Gastroesophageal sphincter (tissue), 4 donors: Measurements from ENCODE around the gene DMBX1. TPM values are rescaled to one million over a fixed set of nuclear protein-coding genes. Genes with fewer than 3 reads are reported as not detected.

Experiments
- ATAC-seq: fragments of 150-250 bp; one replicate; pipeline ENCODE4 v1.9.1; 2016; ENCODE audit warnings: mild to moderate bottlenecking, moderate library complexity
- H3K27ac ChIP-seq, 4 donors: fragments of 200-600 bp; sonication (generic) in 3 of 4; 1 replicate in 3 of 4; 2 replicates in 1 of 4; pipeline ENCODE4 v1.5.1; 2016 to 2019
- H3K27me3 ChIP-seq: fragments of 200-600 bp; sonication (generic); one replicate; pipeline ENCODE4 v1.5.1; 2019
- H3K36me3 ChIP-seq, 2 donors: fragments of 200-600 bp; sonication (generic); one replicate each; pipeline ENCODE4 v1.5.1; 2019; ENCODE audit warnings: control low read depth in 1 of 2
- H3K4me1 ChIP-seq, 3 donors: fragments of 200-600 bp; sonication (generic); 1 replicate in 2 of 3; 2 replicates in 1 of 3; pipeline ENCODE4 v1.5.1; 2016 to 2019; ENCODE audit warnings: control low read depth in 2 of 3
- H3K4me3 ChIP-seq, 2 donors: fragments of 200-600 bp; sonication (generic); one replicate each; pipeline ENCODE4 v1.5.1; 2019; ENCODE audit warnings: mild to moderate bottlenecking in 1 of 2, moderate library complexity in 1 of 2
- H3K9me3 ChIP-seq, 3 donors: fragments of 200-600 bp; sonication (generic); one replicate each; pipeline ENCODE4 v1.5.1; 2017 to 2019; ENCODE audit warnings: control low read depth in 2 of 3
- EP300 ChIP-seq: sonication (generic); formaldehyde crosslinking; IDR thresholded peaks from one replicate; pipeline ENCODE4 v1.6.1; 2017; ENCODE audit warnings: antibody characterized with exemption, mild to moderate bottlenecking
- POLR2A ChIP-seq, 2 donors: fragments of 450-650 bp; IDR thresholded peaks; one replicate each; pipeline ENCODE4 v1.6.1; 2017; ENCODE audit warnings: antibody characterized with exemption in 2 of 2, mild to moderate bottlenecking in 2 of 2, moderate library complexity in 1 of 2
- POLR2AphosphoS5 ChIP-seq: sonication (generic); formaldehyde crosslinking; IDR thresholded peaks from one replicate; pipeline ENCODE4 v1.6.1; 2017; ENCODE audit warnings: antibody characterized with exemption
- WGBS, 2 donors: methylation state at CpG; one replicate each; pipeline ENCODE4 v1.1.5; 2018; ENCODE audit warnings: low coverage in 1 of 2; 5-methylcytosine and 5-hydroxymethylcytosine counted together
- total RNA-seq, 4 donors: library from RNA; depleted of rRNA; stranded (reverse); fragments of >200 nt; gene quantifications; one replicate each; pipeline ENCODE4 v1.1.0, GENCODE V29; 2016
- TF ChIP-seq, protein P1 (sequence below), 4 experiments: fragments of 200-600 bp in 2 of 4; fragments of 450-650 bp in 2 of 4; sonication (generic) in 1 of 4; IDR thresholded peaks; one replicate each; pipeline ENCODE4 v1.5.1; 2017 to 2019; ENCODE audit warnings: antibody characterized with exemption in 4 of 4, mild to moderate bottlenecking in 2 of 4, moderate library complexity in 2 of 4

DMBX1 gene
- total RNA-seq, 4 donors from 2014 or later, result not detected

DNA sequence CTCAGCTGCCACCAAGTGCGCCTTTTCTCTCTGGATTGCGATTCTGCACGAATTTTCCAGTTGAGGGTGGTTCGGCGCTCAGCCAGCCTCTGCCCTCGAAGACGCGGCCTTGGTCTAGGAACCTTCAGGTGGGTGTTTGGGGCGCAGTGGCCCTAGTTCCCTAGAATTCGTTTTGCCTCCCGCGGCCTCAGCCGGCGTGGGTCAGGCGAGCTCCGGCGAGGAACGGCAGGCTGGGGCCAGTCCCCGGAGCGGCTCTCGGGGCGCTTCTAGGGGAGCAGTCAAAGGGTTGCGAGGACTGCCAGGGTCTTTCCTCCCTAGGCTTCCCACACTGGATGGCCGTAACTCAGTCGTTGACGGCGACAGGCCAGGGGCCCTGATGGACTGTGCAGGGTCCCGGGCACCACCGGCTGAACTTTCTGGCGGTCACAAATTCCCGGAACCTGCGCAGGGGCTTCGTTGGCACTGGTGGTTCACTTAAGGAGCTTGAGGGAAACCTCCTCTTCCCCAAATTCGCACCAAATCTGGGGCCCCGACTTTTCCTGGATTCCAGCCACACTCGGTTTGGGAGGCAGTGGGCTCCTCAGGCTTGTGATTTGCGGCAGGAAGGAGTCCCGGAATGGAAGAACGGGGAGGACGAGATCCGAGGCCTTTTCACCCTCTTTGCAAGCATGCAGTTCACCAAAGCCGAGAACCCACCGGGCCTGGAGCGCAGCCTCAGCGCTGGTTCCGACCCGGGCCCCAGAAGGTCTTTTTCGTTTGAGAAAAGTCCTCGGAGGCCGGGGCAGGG lies 1.2 kb downstream of the DMBX1 start:
- no peak overlapping the region for H3K27ac ChIP-seq
- no peak for ATAC-seq
- no peaks in the 10 kb centered on the region for H3K36me3 ChIP-seq
- H3K4me1 ChIP-seq, result peaks cover 0 to 31% (median 21%) of the 10 kb centered on the region in 3 donors
- H3K9me3 ChIP-seq, result no peaks in the 10 kb centered on the region
- peaks cover 100% of the 10 kb centered on the region for H3K27me3 ChIP-seq
- 0 to 10% methylated on average over 2 to 17 of the region's 50 CpGs for whole genome bisulfite sequencing, 2 donors
- TF ChIP-seq POLR2AphosphoS5, result peak; percentile 73
- TF ChIP-seq, protein P1, sequence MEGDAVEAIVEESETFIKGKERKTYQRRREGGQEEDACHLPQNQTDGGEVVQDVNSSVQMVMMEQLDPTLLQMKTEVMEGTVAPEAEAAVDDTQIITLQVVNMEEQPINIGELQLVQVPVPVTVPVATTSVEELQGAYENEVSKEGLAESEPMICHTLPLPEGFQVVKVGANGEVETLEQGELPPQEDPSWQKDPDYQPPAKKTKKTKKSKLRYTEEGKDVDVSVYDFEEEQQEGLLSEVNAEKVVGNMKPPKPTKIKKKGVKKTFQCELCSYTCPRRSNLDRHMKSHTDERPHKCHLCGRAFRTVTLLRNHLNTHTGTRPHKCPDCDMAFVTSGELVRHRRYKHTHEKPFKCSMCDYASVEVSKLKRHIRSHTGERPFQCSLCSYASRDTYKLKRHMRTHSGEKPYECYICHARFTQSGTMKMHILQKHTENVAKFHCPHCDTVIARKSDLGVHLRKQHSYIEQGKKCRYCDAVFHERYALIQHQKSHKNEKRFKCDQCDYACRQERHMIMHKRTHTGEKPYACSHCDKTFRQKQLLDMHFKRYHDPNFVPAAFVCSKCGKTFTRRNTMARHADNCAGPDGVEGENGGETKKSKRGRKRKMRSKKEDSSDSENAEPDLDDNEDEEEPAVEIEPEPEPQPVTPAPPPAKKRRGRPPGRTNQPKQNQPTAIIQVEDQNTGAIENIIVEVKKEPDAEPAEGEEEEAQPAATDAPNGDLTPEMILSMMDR (IDR thresholded peaks at IDR 0.05), result no peak
- TF ChIP-seq EP300, result no peak
- peak overlapping the region in 1 of 2 donors; percentile 48 for H3K4me3 ChIP-seq

DNA sequence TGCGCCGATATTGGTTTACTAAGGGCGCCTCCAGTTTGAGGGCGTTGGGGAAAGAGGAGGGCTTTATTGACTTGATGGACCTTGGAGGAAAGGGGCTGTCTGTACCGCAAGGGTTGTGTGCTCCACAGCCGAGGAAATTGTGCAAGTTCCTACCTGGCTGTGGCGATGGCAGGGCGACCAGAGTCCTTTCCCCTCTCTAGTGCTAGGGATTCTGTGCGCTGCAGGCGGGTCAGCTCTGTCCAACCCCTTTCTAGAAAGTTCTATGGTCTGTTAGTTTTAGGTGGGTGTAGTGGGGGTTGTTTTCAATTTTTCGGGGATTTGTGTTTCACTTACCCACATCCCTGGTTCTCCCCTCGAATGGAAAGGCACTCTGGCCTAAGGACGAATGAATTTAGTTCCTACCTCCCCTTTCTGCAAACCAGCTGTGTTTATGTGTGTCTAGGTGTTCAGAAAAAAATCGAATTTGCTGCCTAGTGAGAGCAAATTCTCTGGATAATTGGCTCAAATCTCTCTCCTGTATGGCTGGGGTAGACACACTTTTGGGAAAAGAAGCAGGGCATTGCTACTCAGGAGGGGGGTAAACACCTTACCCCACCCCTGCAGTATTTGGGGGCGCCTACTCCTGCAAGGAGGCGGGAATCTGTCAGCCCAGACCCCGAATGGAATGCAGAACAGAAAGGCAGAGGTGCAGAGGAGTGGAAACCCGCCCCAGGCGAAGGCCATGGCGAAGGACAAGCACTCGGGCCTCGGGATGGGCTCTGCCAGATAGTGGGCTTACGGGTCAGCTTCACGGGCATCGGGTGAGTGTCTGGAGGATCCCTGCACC lies 2.0 kb downstream of the DMBX1 start:
- TF ChIP-seq, protein P1 (IDR thresholded peaks at IDR 0.05), result no peak
- no peak for TF ChIP-seq POLR2AphosphoS5
- no peak for TF ChIP-seq EP300
- no peak for TF ChIP-seq POLR2A (IDR thresholded peaks at IDR 0.05)
- Histone ChIP-seq H3K27me3 (peaks cover 98% of the 10 kb centered on the region), H3K36me3 (no peaks in the 10 kb centered on the region), H3K27ac (no peak overlapping the region), H3K4me3 (no peak overlapping the region), H3K4me1 (peaks cover 0 to 31% (median 21%) of the 10 kb centered on the region in 3 donors), H3K9me3 (no peaks in the 10 kb centered on the region)
- WGBS, 2 donors, result 7 to 10% methylated on average over 8 to 17 of the region's 25 CpGs
- no peak for ATAC-seq

DNA sequence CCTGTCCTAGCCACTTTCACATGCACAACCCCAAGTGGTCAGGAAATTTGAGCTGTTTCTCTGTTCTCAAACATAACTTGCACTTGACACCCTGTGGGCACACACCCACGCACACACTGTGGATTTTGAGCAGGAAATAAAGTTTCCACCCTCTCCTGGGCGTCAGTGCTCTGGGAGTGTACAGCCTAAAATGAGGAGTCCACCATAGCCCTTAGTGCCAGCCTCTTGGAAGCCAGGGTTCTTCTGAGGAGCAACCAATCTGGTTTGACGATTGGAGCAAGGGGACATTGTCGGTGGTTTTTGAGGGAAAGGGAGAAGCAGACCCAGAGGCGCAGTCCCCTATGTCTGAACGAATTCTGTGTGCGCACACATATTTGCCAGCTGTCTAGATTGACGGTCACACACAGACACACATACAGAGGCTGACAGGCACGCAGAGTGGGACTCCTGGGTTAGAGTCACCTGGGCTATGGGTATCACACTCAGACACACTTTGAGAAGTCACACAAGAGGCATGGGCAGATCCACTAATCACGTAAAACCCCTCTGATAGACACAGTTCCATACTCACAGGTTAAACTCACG lies 2.7 kb downstream of the DMBX1 start:
- ATAC-seq, result no peak
- H3K27ac ChIP-seq, result no peak overlapping the region
- no peak overlapping the region for H3K4me3 ChIP-seq
- peaks cover 98% of the 10 kb centered on the region for H3K27me3 ChIP-seq
- WGBS, 2 donors, result 19 to 80% methylated on average over 1 to 9 of the region's 11 CpGs
- TF ChIP-seq POLR2A (IDR thresholded peaks at IDR 0.05) (no peak), POLR2AphosphoS5 (no peak)
- TF ChIP-seq, protein P1 (IDR thresholded peaks at IDR 0.05), result no peak
- no peaks in the 10 kb centered on the region for H3K9me3 ChIP-seq
- H3K4me1 ChIP-seq, result peaks cover 0 to 31% (median 21%) of the 10 kb centered on the region in 3 donors
- H3K36me3 ChIP-seq, result no peaks in the 10 kb centered on the region

DNA sequence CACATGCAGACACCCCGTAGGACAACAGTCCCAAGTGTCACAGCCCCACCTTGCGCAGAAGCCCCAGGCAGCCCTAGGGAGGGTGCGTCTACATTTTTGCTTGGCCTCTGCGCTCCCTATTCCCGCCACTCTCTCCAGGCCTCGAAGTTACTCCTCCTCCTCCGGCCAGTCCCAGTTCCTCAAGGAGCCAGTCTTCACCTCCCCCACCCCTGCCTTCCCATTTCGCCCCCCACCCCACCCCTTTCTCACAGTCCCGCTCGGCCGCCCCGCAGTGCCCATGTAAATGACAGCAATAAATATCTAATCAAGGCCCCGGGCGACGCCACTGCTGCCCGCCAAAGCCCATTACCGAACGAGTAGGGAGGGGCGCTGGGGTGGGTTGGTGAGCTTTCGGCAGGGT lies 3.2 kb downstream of the DMBX1 start:
- H3K27me3 ChIP-seq, result peaks cover 96% of the 10 kb centered on the region
- H3K9me3 ChIP-seq, result no peaks in the 10 kb centered on the region
- no peak overlapping the region for H3K27ac ChIP-seq
- no peak overlapping the region for H3K4me3 ChIP-seq
- 28 to 30% methylated on average over 7 of the region's 20 CpGs for WGBS, 2 donors
- TF ChIP-seq POLR2A (IDR thresholded peaks at IDR 0.05), result no peak
- TF ChIP-seq, protein P1 (IDR thresholded peaks at IDR 0.05), result no peak
- no peak for TF ChIP-seq EP300
- no peak for TF ChIP-seq POLR2AphosphoS5
- H3K4me1 ChIP-seq, result peaks cover 0 to 31% (median 21%) of the 10 kb centered on the region in 3 donors
- H3K36me3 ChIP-seq, result no peaks in the 10 kb centered on the region
- ATAC-seq, result no peak
